Endothelial cell of umbilical vein (primary cell): ENCODE measurements around the gene GAS7. TPM values are rescaled to one million over a fixed set of nuclear protein-coding genes. Genes with fewer than 3 reads are reported as not detected.

Experiments used
- BruUV-seq: library from RNA; stranded (reverse); fragments of 400-500 nt; replicated peaks from 2 replicates; lab custom pipeline; 2021; lab: Mats Ljungman, UMichigan
- CTCF ChIA-PET: fragments of 300-600, 350-600 bp; sonication (Branson Sonifier 250); formaldehyde crosslinking; loops from one replicate; lab custom pipeline; 2021; ENCODE audit warnings: antibody characterized with exemption, inconsistent platforms; lab: Charles Lee
- POLR2A ChIA-PET: fragments of 300-600, 350-600 bp; sonication (Branson Sonifier 250); formaldehyde crosslinking; loops from one replicate; lab custom pipeline; 2021; ENCODE audit warnings: antibody characterized with exemption, inconsistent platforms; lab: Charles Lee
- DNase-seq: peaks from one replicate; pipeline ENCODE4 v3.0.0-alpha.2; 2011; ENCODE audit warnings: low read depth, low spot score
- FAIRE-seq: peaks from 2 replicates; lab custom pipeline; 2011; peaks lifted over from hg19 to GRCh38; lab: Jason Lieb, UNC
- H2AFZ ChIP-seq: 2 replicates; pipeline ENCODE4 v1.6.0; 2012; ENCODE audit warnings: low read depth, low read length, control low read depth, inconsistent platforms
- H3K27ac ChIP-seq: 2 replicates; pipeline ENCODE4 v1.5.1; 2011; ENCODE audit warnings: low read depth, mild to moderate bottlenecking, control low read depth, low read length, moderate library complexity; ENCODE audit not compliant: insufficient read depth
- H3K27me3 ChIP-seq, 2 experiments: 2 replicates each; pipeline versions ENCODE4 v1.6.0 to v1.6.1; 2011; ENCODE audit warnings: low read length in 2 of 2, mixed read lengths in 1 of 2; ENCODE audit not compliant: control insufficient read depth in 2 of 2, insufficient read depth in 2 of 2
- H3K36me3 ChIP-seq, 2 experiments: 2 replicates in 1 of 2; 3 replicates in 1 of 2; pipeline ENCODE4 v1.5.1; 2011; ENCODE audit warnings: low read length in 2 of 2, mild to moderate bottlenecking in 1 of 2, moderate library complexity in 1 of 2; ENCODE audit not compliant: control insufficient read depth in 2 of 2, insufficient read depth in 2 of 2; ENCODE audit errors: extremely low read depth in 1 of 2
- H3K4me1 ChIP-seq: 3 replicates; pipeline ENCODE4 v1.5.1; 2011; ENCODE audit warnings: mild to moderate bottlenecking, low read length; ENCODE audit not compliant: control insufficient read depth, insufficient read depth; ENCODE audit errors: extremely low read depth
- H3K4me2 ChIP-seq: 2 replicates; pipeline ENCODE4 v1.6.1; 2011; ENCODE audit warnings: low read length, control low read depth, mixed read lengths; ENCODE audit not compliant: insufficient read depth
- H3K4me3 ChIP-seq, 3 experiments: fragments of 200-600 bp in 1 of 3; sonication (generic), shearing (Covaris generic) in 1 of 3; replicated peaks in 1 of 3; 2 replicates each; pipeline ENCODE4 v1.5.1; 2011 to 2016; ENCODE audit warnings: control low read depth in 3 of 3, low read length in 3 of 3, mild to moderate bottlenecking in 2 of 3, inconsistent platforms in 1 of 3, low read depth in 1 of 3, moderate library complexity in 1 of 3; ENCODE audit not compliant: insufficient read depth in 1 of 3
- H3K79me2 ChIP-seq: 2 replicates; pipeline ENCODE4 v1.6.0; 2012; ENCODE audit warnings: low read length, inconsistent platforms; ENCODE audit not compliant: control insufficient read depth, insufficient read depth
- H3K9ac ChIP-seq: replicated peaks from 2 replicates; pipeline ENCODE3; 2011; ENCODE audit warnings: low read length, control low read depth; ENCODE audit not compliant: insufficient read depth; ENCODE audit errors: extremely low read depth
- H3K9me1 ChIP-seq: replicated peaks from 3 replicates; pipeline ENCODE4 v1.6.0; 2011; ENCODE audit warnings: mild to moderate bottlenecking, low read length; ENCODE audit not compliant: control insufficient read depth, insufficient read depth; ENCODE audit errors: extremely low read depth
- H3K9me3 ChIP-seq: replicated peaks from 2 replicates; pipeline ENCODE4 v1.5.1; 2012; ENCODE audit warnings: low read length, inconsistent platforms; ENCODE audit not compliant: control insufficient read depth, insufficient read depth
- H4K20me1 ChIP-seq: replicated peaks from 2 replicates; pipeline ENCODE3; 2011; ENCODE audit warnings: mild to moderate bottlenecking, low read length; ENCODE audit not compliant: control insufficient read depth, insufficient read depth; ENCODE audit errors: extremely low read depth
- EZH2 ChIP-seq: IDR thresholded peaks from 2 replicates; pipeline ENCODE4 v1.6.1; 2012; ENCODE audit warnings: borderline replicate concordance, low read depth, mild to moderate bottlenecking, moderate library complexity, low read length, inconsistent platforms; ENCODE audit not compliant: severe bottlenecking
- FOS ChIP-seq: IDR thresholded peaks from 2 replicates; pipeline ENCODE4 v1.6.1; 2011; ENCODE audit warnings: mild to moderate bottlenecking, low read length, moderate library complexity, borderline replicate concordance; ENCODE audit not compliant: insufficient read depth
- GATA2 ChIP-seq: IDR thresholded peaks from 2 replicates; pipeline ENCODE4 v1.7.0; 2011; ENCODE audit warnings: low read depth, mild to moderate bottlenecking, moderate library complexity, mixed read lengths, low read length; ENCODE audit not compliant: insufficient read length, insufficient read depth
- JUN ChIP-seq: IDR thresholded peaks from 2 replicates; pipeline ENCODE4 v1.6.1; 2011; ENCODE audit warnings: borderline replicate concordance, low read depth; ENCODE audit not compliant: insufficient read length, insufficient read depth
- MAX ChIP-seq: IDR thresholded peaks from 2 replicates; pipeline ENCODE4 v1.6.1; 2011; ENCODE audit not compliant: insufficient read depth, insufficient read length
- MYC ChIP-seq: IDR thresholded peaks from one replicate; pipeline ENCODE4 v1.6.1; 2011; ENCODE audit warnings: mild to moderate bottlenecking, low read depth, low read length
- POLR2A ChIP-seq: IDR thresholded peaks from 2 replicates; pipeline ENCODE4 v1.6.1; 2012; ENCODE audit warnings: low read depth, mild to moderate bottlenecking, control low read depth, low read length
- POLR2AphosphoS5 ChIP-seq: IDR thresholded peaks from 2 replicates; pipeline ENCODE4 v1.6.1; 2012; ENCODE audit warnings: low read depth, mild to moderate bottlenecking, control low read depth, low read length, moderate library complexity; ENCODE audit not compliant: insufficient read depth
- dilution Hi-C: fragments of 300-500 bp; cut with MboI; formaldehyde crosslinking; loops from one replicate; pipeline ENCODE4 v1.15.0; 2019; ENCODE audit warnings: low sequenced_read_pairs; ENCODE audit not compliant: extremely low pct_ligation_motif_present
- intact Hi-C: fragments of 100-400 bp; cut with micrococcal nuclease; formaldehyde crosslinking; loops from one replicate; pipeline ENCODE4 v1.10.0; 2022
- polyA plus RNA-seq, 4 experiments: library from polyadenylated mRNA; depleted of rRNA in 3 of 4; stranded (reverse) in 3 of 4; unstranded in 1 of 4; fragments of >200 nt; gene quantifications; 2 replicates each; pipeline versions ENCODE4 v1.2.1 to v1.2.3, GENCODE V29; 2011 to 2012; ENCODE audit warnings: missing spikeins in 1 of 4
- total RNA-seq: library from RNA; stranded (reverse); gene quantifications from 2 replicates; pipeline ENCODE4 v1.2.3, GENCODE V29; 2021
- TF ChIP-seq, protein P1 (sequence below), 2 donors: IDR thresholded peaks; 1 replicate in 1 of 2; 2 replicates in 1 of 2; pipeline ENCODE4 v1.5.1; 2011; ENCODE audit warnings: low read length in 2 of 2, mild to moderate bottlenecking in 2 of 2, moderate library complexity in 2 of 2, control low read depth in 1 of 2, inconsistent platforms in 1 of 2, low read depth in 1 of 2; ENCODE audit not compliant: insufficient read depth in 1 of 2; ENCODE audit errors: extremely low read depth in 1 of 2

The GAS7 gene
- total and polyA plus RNA-seq, 2 donors (not counting 3 experiments of a cell fraction or from before 2014, with no cell fraction given) = not detected

- Histone ChIP-seq H3K36me3 (no peaks in the 10 kb centered on the region), H2AFZ (no peak overlapping the region), H4K20me1 (no peaks in the 10 kb centered on the region), H3K4me3 (no peak overlapping the region), H3K27ac (no peak overlapping the region), H3K4me1 (no peaks in the 10 kb centered on the region), H3K79me2 (no peaks in the 10 kb centered on the region), H3K9ac (no peak overlapping the region), H3K27me3 (no peaks in the 10 kb centered on the region), H3K4me2 (no peak overlapping the region), H3K9me3 (no peaks in the 10 kb centered on the region), H3K9me1 (no peaks in the 10 kb centered on the region)
- TF ChIP-seq MAX (no peak), POLR2AphosphoS5 (no peak), JUN (no peak), EZH2 (no peak), FOS (no peak), GATA2 (no peak), MYC (no peak), POLR2A (no peak)
- TF ChIP-seq, protein P1, sequence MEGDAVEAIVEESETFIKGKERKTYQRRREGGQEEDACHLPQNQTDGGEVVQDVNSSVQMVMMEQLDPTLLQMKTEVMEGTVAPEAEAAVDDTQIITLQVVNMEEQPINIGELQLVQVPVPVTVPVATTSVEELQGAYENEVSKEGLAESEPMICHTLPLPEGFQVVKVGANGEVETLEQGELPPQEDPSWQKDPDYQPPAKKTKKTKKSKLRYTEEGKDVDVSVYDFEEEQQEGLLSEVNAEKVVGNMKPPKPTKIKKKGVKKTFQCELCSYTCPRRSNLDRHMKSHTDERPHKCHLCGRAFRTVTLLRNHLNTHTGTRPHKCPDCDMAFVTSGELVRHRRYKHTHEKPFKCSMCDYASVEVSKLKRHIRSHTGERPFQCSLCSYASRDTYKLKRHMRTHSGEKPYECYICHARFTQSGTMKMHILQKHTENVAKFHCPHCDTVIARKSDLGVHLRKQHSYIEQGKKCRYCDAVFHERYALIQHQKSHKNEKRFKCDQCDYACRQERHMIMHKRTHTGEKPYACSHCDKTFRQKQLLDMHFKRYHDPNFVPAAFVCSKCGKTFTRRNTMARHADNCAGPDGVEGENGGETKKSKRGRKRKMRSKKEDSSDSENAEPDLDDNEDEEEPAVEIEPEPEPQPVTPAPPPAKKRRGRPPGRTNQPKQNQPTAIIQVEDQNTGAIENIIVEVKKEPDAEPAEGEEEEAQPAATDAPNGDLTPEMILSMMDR (IDR thresholded peaks at IDR 0.05; ENCODE audit: extremely low read depth in 1 of 2, insufficient read depth in 1 of 2, low read depth in 1 of 2, low read length in 2 of 2) = no peak
- POLR2A ChIA-PET = no interaction called here
- intact Hi-C loops (no loop called here), dilution Hi-C loops (no loop called here)
- CTCF ChIA-PET = no interaction called here
- no TSS peak for BruUV-seq
- DNase-seq (no peak), FAIRE-seq (no peak)
These were observed 111.1 kb downstream of the GAS7 start for GRCh38 chr17:10087355-10087754.
